Inflammatory macrophage (primary cell): ENCODE measurements around the gene CIDEC.

ENCODE experiments used
- DNase-seq, 2 donors: peaks; one replicate each; pipeline ENCODE4 v3.0.0-alpha.2; 2020 to 2022
- total RNA-seq, 18 experiments: gene quantifications; one replicate each; lab custom pipeline; 2026; ENCODE audit warnings: mixed read lengths in 6 of 18, inconsistent platforms in 2 of 18; lab: John Stamatoyannopoulos, UW

The CIDEC gene, protein sequence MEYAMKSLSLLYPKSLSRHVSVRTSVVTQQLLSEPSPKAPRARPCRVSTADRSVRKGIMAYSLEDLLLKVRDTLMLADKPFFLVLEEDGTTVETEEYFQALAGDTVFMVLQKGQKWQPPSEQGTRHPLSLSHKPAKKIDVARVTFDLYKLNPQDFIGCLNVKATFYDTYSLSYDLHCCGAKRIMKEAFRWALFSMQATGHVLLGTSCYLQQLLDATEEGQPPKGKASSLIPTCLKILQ
- 0 to 0.24 (median 0.03) reads per million in 18 experiments for total RNA-seq

DNA sequence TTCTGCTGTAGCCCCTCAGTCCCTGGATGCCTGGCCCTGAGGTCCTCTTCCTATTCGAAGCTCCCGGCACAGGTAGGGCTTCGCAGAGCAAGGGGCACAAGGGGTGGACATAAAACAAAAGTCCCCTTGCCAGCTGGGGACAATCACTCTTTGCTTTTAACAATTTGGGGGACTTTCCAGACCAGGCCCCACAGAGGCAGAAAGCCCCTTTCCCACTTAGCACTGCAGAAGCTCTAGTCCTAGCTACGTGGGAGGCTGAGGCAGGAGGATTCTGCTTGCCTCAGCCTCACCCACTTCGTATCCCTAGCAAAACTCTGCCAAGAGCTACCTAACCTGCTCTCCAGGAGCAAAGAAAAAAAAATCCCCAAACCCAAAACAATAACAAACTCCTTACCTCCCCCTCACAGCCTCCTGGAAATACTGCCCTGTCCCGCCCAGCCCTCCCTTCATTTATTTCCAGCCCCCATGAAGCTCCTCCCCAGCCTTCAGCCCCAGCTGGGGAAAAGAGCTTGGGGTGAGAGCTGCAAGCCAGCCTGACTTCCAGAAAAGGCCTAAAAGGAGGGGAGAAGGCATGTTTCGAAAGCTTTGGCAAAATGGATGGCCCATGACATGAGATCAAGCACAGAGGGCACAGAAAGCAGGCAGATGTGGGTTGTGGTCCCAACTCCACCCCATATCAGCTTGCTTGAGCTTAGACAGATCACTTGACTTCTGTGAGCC lies at the start of gene CIDEC:
CIDEC (minus strand) TSS at position 424 of the 720 bp plus-strand sequence. CDS start 1,767 bp downstream, outside the sequence.
- no peak for DNase-seq

DNA sequence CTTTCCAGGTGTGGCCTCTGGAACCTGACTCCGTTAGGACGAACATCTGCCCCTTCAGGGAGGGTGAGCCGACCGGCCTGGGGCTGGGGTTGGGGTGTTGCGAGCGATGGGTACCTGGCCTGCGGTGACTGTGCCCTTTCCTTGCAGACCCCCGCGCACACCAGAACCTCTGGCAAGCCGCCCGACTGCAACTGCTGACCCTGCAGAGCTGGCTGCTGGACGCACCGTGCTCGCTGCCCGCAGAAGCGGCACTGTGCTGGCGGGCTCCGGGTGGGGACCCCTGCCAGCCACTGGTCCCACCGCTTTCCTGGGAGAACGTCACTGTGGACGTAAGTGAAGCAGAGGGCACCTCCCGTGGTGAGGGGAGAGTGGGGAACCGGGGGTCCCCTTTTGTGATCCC lies 48.1 kb upstream of the CIDEC start:
- no peak for DNase-seq

DNA sequence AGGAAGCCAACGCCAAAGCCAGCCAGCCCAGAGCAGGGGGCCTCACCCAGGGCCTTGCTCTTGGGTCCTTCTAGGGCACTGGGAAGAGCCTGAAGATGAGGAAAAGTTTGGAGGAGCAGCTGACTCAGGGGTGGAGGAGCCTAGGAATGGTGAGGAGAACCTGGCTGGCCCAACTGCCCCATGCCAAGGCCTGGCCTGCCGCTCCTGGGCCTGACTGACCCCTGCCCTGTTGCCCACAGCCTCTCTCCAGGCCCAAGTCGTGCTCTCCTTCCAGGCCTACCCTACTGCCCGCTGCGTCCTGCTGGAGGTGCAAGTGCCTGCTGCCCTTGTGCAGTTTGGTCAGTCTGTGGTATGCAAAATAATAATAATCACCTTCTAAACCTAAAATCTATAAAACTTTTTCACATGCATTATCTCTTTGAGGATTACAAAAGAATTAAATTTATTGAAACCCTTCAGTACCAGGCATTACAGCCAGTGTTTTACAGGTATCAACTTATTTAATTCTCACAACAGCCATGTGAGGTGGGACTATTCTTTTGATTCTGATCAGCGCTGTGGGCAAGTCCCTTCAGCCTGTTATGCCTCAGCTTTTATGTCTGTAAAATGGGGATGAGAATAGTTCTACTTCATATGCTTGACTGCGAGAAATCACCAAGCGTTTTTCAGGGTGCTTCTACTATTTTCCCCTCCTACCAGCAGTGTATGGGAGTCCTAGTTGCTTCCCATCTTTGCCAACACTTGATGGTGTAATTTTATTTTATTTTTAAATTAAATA lies 38.4 kb upstream of the CIDEC start:
- DNase-seq = no peak

DNA sequence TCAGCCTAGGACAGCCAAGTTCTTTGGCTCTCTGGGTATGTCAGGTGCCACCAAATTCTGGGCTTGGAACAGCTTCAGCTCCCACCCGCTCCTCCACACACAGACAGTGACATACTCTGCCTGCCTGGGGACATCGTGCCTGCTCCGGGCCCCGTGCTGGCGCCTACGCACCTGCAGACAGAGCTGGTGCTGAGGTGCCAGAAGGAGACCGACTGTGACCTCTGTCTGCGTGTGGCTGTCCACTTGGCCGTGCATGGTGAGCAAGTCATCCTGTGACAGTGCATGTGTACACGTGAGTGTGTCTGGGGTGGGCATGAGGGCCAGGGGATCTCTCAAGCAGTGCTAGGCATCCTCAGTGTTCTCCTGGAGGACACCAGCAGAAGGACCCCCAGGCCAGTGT lies 37.8 kb upstream of the CIDEC start:
- DNase-seq = no peak

DNA sequence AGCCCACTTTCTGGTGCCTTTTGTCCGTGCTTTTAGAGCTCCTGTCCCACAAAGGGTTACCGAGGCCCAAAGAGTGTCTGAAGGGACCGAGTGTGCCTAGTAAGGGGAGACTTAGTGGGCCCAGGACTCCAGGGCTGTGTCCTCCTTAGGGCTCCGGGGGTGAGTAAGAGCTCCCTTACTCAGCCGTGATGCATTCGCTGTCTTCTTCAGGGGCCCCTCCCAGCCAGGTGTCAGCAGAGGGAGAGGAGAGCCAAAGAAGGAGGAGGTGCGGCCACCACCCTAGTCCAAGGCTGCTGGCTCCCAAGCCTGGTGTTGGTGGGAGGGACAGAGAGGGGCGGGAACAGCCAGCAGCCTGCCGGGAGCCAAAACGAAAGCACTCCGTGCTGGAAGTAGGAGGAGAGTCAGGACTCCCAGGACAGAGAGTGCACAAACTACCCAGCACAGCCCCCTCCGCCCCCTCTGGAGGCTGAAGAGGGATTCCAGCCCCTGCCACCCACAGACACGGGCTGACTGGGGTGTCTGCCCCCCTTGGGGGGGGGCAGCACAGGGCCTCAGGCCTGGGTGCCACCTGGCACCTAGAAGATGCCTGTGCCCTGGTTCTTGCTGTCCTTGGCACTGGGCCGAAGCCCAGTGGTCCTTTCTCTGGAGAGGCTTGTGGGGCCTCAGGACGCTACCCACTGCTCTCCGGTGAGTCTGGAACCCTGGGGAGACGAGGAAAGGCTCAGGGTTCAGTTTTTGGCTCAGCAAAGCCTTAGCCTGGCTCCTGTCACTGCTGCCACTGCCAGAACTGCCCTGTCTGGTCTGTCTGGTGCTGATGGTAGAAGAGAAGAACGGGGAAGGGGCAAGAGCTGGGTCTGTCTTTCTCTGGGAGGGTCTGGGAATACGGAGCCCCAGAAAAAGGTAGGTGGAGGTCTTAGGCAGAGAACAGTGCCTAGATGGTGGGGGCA lies 37.0 kb upstream of the CIDEC start, which contains the start of gene IL17RC:
IL17RC (plus strand) TSS at position 365 of the 947 bp plus-strand sequence; CDS start at position 583, 218 bp downstream.
- peak; percentile 60 to 74 for DNase-seq

DNA sequence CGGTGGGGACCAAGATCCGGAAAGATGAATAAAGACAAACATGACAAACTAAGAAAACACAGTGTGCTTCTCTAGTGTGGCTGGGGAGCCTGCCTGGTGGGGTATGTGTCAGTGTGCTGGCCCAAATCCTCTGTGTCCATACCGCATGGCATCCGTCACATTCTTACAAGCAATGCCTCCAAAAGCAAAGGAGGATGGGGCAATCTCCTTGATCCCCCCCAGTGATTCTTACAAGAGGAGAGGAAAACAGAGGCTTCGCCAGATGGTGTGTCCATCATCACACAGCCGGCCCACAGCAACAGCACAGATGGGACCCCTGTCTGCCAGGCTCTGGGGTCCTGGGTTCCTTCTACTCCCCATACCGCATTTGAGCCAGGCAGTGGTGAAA lies 36.3 kb upstream of the CIDEC start:
- no peak for DNase-seq

DNA sequence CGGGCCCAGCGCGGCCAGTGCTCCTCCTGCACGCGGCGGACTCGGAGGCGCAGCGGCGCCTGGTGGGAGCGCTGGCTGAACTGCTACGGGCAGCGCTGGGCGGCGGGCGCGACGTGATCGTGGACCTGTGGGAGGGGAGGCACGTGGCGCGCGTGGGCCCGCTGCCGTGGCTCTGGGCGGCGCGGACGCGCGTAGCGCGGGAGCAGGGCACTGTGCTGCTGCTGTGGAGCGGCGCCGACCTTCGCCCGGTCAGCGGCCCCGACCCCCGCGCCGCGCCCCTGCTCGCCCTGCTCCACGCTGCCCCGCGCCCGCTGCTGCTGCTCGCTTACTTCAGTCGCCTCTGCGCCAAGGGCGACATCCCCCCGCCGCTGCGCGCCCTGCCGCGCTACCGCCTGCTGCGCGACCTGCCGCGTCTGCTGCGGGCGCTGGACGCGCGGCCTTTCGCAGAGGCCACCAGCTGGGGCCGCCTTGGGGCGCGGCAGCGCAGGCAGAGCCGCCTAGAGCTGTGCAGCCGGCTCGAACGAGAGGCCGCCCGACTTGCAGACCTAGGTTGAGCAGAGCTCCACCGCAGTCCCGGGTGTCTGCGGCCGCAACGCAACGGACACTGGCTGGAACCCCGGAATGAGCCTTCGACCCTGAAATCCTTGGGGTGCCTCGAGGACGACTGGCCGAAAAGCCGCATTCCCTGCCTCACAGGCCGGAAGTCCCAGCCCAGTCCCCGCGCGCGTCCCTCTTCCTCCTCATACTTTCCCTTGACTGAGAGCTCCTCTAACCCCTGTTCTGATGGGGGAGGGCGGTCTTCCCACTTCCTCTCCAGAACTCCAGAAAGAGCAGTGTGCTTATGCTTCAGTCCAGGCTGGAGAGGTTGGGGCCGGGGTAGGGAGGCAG lies 35.4 kb upstream of the CIDEC start:
- peak; percentile 66 to 81 for DNase-seq

DNA sequence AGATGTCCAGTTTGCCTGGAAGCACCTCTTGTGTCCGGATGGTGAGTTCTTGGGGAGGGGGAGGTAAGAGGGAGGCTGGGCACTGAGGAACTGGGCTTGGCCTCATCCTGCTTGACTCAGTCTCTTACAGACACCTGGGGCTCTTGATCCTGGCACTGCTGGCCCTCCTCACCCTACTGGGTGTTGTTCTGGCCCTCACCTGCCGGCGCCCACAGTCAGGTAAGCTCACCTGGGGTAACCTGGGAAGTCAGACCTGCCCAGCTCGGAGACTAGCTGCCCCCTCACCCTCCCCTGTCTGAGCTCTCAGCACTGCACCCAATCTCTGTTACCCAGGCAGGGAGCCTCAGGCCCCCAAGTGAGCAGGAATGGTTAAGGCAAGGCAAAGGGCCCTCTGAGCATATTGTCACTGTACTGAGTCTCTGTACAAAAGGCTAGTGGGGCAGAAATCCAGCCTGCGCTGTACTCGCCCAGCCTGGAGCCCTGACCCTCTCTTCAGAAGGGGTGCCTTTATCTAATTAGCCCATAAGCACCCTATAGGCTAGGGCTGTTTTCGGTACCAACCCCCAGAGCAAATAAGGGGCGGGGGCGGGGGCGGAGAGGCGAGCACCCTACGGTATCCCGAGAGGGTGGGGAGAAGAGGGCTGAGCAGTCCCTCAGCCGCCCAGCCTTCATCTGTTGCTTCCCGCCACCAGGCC lies 34.7 kb upstream of the CIDEC start:
- DNase-seq = no peak

DNA sequence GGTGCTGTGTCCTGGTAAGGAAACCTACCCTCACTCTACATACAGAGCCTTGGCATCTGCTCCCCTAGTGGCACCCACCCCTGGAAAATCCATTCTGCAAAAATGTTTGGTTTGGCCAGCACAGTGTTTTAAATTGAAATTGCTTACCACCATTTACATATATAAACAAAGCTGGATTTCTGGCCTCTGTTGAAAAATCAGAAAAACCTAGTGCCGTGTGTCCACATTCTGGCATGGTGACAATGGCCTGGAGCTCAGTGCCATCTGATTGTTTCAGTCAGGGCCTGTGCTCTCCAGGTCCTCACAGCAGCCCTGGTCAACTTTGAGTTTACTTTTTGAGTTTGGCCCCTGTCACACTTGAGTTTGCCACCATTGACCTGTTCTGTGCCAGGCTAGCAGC lies 34.0 kb upstream of the CIDEC start:
- DNase-seq = no peak

DNA sequence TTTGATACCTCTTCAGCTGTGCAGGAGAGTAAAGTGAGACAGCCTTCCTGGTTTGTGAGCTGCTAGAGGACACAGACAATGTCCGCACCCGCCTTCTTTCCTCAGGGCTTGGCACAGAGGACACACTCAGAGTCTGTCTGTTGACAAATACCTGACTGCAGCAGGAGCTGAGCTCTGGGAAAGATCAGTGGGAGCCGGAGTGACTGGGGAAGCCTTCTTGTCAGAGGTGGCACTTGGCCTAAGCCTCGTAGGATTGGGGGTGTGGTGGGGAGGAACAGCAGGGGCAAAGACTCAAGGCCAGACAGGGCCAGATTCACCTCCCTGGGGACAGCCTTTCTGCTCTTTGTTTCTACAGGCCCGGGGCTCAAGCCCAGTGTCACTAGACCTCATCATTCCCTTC lies 33.5 kb upstream of the CIDEC start:
- DNase-seq = no peak

DNA sequence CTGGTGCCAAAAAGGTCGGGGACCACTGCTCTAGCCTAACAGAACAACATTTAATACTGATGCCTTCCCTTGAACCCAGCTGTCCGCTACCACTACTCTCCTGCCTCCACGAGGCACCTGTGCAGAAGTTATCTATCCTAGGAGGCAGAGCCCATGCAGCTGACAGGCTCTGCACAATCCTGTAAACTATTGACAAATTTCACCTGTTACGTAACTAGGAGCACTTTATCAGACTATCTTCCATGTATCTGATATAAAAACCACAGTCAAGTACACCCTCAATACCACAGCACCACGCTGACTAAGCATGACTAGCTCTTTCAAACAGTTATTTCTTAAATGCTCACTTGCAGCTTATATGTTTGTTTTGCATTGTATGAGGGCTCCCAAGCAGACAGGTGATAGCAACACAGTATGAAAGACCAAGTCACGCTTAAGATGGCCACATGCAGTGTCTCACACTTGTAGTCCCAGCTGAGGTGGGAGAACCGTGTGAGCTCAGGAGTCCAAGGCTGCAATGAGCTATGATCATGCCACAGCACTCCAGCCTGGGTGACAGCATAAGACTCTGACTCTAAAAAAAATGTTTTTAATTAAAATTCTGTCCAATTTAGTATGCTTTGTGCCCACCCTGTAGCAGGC lies 32.4 kb upstream of the CIDEC start:
- DNase-seq = no peak

DNA sequence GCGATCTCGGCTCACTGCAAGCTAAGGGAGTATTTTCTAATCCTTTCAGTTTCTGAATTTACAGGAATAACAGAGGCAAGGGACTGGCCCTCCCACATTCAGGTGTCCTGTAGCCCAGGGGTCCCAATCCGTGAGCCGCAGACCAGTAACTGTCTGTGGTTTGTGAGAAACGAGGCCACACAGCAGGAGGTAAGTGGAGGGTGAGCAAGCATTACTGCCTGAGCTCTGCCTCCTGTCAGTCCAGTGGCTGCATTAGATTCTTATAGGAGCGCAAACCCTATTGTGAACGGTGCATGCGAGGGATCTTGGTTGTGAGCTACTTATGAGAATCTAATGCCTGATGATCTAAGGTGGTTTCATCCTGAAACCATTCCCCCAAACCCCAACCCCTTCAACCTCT lies 31.8 kb upstream of the CIDEC start:
- DNase-seq = no peak

DNA sequence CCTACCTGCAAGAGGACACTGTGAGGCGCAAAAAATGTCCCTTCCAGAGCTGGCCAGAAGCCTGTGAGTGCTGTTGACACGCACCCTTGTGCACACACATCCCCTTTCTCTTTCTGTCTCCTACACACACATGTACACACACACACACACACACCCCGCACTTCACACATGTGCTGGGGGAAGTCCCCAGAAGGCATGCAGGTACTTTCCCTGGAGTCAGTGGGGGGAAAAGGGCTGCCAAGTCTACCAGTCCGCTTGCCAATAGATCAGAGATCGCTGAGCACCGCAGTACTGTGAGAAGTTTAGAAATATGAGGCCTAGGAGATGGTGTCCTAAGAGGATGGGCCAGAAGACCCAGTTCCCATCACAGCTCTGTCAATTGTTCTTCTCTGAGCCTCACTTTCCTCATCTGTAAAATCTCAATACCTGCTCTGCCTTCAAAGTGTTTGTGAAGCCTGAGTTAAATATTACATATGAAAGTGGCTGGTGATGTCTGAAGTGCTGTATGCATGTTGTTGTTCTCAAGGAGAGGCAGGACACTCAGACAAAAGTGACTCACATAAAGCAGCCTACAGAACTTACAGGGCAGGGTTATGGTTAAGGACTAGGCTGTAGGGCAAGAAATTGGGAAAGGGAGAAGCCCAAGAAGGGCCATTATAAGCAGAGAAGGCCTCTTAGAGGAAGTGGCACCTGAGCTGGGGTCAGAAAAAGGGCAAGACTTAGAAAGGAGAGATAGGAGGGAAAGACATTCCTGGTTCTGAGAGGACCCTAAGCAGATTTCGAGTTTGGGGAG lies 29.4 kb upstream of the CIDEC start:
- DNase-seq = peak in 1 of 2 donors; percentile 17

DNA sequence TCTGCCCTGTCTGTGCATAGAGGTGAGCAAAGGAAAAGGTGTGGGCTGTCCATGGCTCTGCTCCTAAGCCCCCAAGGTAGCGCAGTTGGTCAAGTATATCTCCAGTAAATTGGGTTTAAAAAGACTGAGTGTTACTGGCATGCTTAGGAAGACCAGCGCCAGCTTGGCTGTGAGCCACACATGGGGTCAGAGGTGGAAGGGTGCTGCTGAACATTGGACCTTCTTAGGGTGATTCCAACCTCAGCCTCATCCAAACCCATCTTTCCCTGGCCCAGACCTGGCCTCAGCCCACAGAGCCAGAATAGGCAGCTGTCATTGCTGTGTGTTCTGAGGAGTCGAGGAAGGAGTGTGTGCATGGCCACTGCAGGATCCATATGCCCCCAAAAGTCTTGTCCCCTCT lies 28.2 kb upstream of the CIDEC start:
- DNase-seq = no peak

DNA sequence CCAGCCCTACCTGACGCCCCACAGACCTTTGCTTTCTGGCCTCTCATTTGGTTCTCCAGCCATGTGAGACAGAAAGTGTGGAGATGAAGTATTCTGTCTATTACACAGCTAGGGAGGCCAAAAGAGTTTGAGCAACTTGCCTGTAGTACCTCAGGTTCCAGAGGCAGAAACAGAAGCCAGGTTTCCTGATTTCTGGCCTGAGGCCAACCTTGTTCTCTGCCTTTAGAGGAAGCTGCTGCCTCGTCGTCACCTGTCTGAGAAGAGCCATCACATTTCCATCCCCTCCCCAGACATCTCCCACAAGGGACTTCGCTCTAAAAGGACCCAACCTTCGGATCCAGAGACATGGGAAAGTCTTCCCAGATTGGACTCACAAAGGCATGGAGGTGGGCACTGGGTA lies 26.4 kb upstream of the CIDEC start:
- DNase-seq = no peak

DNA sequence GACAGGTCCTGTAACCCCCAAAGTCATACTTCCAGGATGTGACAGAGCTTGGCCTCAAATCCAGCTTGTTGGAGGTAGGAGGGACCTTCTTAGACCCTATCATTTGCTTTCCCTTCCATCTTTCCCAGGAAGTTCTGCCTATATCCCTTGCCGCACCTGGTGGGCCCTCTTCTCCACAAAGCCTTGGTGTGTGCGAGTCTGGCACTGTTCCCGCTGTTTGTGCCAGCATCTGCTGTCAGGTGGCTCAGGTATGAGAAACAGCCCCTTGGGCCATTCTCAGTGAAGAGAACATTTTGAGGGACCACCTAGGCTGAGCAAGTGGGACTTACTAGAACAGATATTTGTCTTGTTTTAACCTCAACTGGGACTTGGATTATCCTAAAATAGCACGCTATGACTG lies 23.9 kb upstream of the CIDEC start:
- no peak for DNase-seq

DNA sequence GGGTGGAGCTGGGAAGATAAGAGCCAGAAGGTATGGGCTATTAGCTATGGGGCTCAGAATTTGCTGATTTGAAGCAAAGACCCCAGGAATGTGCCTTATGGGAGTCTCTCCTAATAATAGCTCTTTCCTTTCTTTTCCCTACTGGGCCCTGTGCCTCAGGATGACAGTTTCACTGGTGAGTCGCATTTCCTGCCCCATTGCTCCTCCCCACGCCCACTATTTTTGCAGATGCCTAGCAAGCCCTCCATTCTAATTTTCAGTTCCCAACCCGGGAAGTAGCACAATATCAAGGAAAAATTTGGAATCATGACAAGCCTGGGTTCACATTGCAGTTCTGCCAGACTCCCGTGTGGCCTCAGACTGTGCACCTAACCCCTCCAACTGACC lies 23.2 kb upstream of the CIDEC start:
- DNase-seq = peak; percentile 20 to 54

DNA sequence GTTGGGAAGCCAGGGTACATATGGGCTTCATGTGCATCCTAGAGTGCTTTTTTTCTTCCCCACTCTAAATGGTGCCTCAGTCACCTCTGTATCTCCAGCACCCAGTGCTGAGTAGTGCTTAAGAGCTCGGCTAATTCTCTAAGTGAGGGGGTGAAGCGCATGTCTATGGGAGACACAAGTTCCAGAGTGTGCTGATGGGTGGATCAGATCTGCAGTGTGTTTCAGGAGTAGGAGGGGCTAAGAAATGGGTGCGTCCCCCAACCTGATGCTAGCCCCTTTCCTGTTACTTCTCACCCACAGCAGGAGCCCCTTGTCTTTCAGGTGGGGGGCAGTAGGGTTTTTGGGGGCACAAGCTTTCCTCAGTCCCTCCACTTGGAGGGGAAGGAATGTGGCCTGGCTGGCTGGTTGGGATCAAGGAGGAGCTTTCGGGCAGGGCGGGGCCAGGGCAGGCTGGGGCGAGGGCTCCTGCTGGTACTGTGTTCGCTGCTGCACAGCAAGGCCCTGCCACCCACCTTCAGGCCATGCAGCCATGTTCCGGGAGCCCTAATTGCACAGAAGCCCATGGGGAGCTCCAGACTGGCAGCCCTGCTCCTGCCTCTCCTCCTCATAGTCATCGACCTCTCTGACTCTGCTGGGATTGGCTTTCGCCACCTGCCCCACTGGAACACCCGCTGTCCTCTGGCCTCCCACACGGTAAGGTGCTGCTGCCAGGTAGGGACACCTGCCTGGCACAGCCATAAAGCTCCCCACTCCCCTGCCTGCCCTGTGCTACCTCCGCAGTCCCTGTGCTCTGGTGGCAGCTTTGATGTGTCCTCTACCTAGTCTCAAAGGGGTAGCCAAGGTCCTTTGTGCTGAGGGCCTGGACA lies 22.6 kb upstream of the CIDEC start, which contains the start of gene IL17RE:
IL17RE (plus strand) TSS at position 477 of the 866 bp plus-strand sequence; CDS start at position 562, 85 bp downstream.
- no peak for DNase-seq
